ENCODE measurements around the gene XBP1.
"Not testable (repeated sequence)": the region's sequence is repeated elsewhere in the genome, so short reads cannot be mapped to it uniquely, and the experiment has no call there.

The XBP1 gene

GRCh38 chr22:28791841-28792490, 8.4 kb downstream of the XBP1 start:
- peak; percentile 93 for DNase-seq (ENCODE audit: low spot score)

- DNase-seq (ENCODE audit: low spot score): no peak
Measured at GRCh38 chr22:28791124-28791523, 9.2 kb downstream of the XBP1 start.

GRCh38 chr22:28788601-28789000, 11.8 kb downstream of the XBP1 start:
- DNase-seq (ENCODE audit: low spot score): no peak

- DNase-seq (ENCODE audit: low spot score): no peak
Measured at GRCh38 chr22:28783786-28784671, 16.3 kb downstream of the XBP1 start.

- no peak for DNase-seq (ENCODE audit: low spot score)
Measured at GRCh38 chr22:28780296-28780695, 20.1 kb downstream of the XBP1 start.

- no peak for DNase-seq (ENCODE audit: low spot score)
Measured at GRCh38 chr22:28779833-28780232, 20.5 kb downstream of the XBP1 start.

- DNase-seq (ENCODE audit: low spot score): no peak
Measured at GRCh38 chr22:28774378-28774777, 26.0 kb downstream of the XBP1 start.

- no peak for DNase-seq (ENCODE audit: low spot score)
Measured at GRCh38 chr22:28773461-28773867, 26.9 kb downstream of the XBP1 start.

GRCh38 chr22:28772633-28773460, 27.5 kb downstream of the XBP1 start, which contains the start of gene CCDC117:
CCDC117 (plus strand) TSS chr22:28772695; CDS start chr22:28772850, 155 bp downstream.
- peak; percentile 96 for DNase-seq (ENCODE audit: low spot score)

- DNase-seq (ENCODE audit: low spot score): no peak
Measured at GRCh38 chr22:28771195-28771791, 29.1 kb downstream of the XBP1 start.

- no peak for DNase-seq (ENCODE audit: low spot score)
Measured at GRCh38 chr22:28769394-28770085, 30.8 kb downstream of the XBP1 start.

- DNase-seq (ENCODE audit: low spot score): peak; percentile 35
Measured at GRCh38 chr22:28768701-28769393, 31.5 kb downstream of the XBP1 start.

- no peak for DNase-seq (ENCODE audit: low spot score)
Measured at GRCh38 chr22:28766628-28767027, 33.7 kb downstream of the XBP1 start.

GRCh38 chr22:28762000-28762399, 38.4 kb downstream of the XBP1 start:
- DNase-seq (ENCODE audit: low spot score): not testable (repeated sequence)

GRCh38 chr22:28761449-28761755, 39.0 kb downstream of the XBP1 start:
- no peak for DNase-seq (ENCODE audit: low spot score)

GRCh38 chr22:28759861-28760560, 40.4 kb downstream of the XBP1 start:
- peak; percentile 23 for DNase-seq (ENCODE audit: low spot score)

GRCh38 chr22:28754512-28754911, 45.9 kb downstream of the XBP1 start:
- not testable (repeated sequence) for DNase-seq (ENCODE audit: low spot score)

- no peak for DNase-seq (ENCODE audit: low spot score)
Measured at GRCh38 chr22:28750471-28750881, 49.9 kb downstream of the XBP1 start.
